GM06990 (cell line): ENCODE measurements around the gene ATP11A.

ENCODE experiments used
- DNase-seq: peaks from one replicate; pipeline ENCODE4 v3.0.0-alpha.2; 2011; ENCODE audit not compliant: insufficient read length; ENCODE audit errors: extremely low read depth
- H3K27me3 ChIP-seq: replicated peaks from 2 replicates; pipeline ENCODE4 v1.6.0; 2011; ENCODE audit warnings: low read length; ENCODE audit not compliant: control insufficient read depth, insufficient read depth
- H3K36me3 ChIP-seq: 2 replicates; pipeline ENCODE4 v1.5.1; 2011; ENCODE audit warnings: low read length; ENCODE audit not compliant: control insufficient read depth, insufficient read depth
- H3K4me3 ChIP-seq: replicated peaks from 2 replicates; pipeline ENCODE4 v1.5.1; 2011; ENCODE audit warnings: low read depth, mild to moderate bottlenecking, control low read depth, low read length
- TF ChIP-seq, protein P1 (sequence below): IDR thresholded peaks from 2 replicates; pipeline ENCODE4 v1.5.1; 2011; ENCODE audit warnings: low read length, control low read depth, mild to moderate bottlenecking, inconsistent platforms; ENCODE audit not compliant: insufficient read depth, poor library complexity, severe bottlenecking

The ATP11A gene

DNA sequence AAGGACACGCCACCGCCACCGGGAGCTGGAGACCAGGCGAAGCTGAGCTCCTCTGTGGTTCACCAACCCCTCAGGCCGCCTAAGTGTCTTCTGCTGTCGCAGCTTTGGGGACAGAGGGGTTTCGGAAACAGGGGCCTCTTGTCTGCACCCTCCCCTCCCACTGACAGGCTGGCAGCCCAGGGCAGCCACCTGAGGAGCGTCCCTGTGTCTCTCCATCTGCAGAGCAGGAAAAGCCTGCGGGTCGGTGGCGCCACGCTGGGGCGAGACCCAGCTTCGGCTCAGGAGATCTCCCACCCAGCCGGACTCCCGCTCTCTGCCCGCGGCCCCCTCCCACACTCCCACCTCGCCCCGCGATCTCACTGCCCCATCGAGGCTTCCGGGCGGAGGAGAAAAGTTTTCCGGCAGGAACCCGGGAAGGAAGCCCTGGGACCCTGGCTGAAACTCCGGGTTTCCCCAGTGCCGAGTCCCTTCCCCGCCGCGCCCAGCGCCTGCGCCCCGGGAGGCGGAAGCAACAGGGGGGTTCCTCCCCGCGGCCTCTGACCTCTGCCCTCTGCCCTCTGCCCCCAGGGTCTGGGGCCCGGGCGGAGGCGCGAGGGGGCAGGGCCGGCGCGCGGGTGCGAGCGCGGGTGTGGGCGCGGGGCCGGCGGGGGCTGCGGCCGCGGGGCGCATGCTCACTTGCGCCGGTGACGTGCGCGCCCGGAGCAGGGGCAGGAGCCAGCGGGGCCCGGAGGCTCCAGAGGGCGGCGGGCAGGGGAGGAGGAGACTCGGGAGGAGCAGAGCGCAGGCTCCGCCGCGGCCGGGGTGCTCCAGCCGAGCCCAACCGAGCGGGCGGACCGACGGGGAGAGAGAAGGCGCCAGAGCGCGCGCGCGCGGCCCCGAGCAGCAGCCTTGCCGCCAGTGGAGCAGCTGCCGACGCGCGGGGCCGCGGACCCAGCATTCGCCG lies at the start of gene ATP11A:
Gene ATP11A (plus strand): TSS at position 736 of the 943 bp plus-strand sequence. CDS start 379 bp downstream, outside the sequence.
- peak; percentile 89 for DNase-seq
- Histone ChIP-seq H3K36me3 (no peaks in the 10 kb centered on the region), H3K27me3 (no peaks in the 10 kb centered on the region), H3K4me3 (peak within 1 kb of the TSS; percentile 79)
- TF ChIP-seq, protein P1, sequence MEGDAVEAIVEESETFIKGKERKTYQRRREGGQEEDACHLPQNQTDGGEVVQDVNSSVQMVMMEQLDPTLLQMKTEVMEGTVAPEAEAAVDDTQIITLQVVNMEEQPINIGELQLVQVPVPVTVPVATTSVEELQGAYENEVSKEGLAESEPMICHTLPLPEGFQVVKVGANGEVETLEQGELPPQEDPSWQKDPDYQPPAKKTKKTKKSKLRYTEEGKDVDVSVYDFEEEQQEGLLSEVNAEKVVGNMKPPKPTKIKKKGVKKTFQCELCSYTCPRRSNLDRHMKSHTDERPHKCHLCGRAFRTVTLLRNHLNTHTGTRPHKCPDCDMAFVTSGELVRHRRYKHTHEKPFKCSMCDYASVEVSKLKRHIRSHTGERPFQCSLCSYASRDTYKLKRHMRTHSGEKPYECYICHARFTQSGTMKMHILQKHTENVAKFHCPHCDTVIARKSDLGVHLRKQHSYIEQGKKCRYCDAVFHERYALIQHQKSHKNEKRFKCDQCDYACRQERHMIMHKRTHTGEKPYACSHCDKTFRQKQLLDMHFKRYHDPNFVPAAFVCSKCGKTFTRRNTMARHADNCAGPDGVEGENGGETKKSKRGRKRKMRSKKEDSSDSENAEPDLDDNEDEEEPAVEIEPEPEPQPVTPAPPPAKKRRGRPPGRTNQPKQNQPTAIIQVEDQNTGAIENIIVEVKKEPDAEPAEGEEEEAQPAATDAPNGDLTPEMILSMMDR: peak; percentile 29

DNA sequence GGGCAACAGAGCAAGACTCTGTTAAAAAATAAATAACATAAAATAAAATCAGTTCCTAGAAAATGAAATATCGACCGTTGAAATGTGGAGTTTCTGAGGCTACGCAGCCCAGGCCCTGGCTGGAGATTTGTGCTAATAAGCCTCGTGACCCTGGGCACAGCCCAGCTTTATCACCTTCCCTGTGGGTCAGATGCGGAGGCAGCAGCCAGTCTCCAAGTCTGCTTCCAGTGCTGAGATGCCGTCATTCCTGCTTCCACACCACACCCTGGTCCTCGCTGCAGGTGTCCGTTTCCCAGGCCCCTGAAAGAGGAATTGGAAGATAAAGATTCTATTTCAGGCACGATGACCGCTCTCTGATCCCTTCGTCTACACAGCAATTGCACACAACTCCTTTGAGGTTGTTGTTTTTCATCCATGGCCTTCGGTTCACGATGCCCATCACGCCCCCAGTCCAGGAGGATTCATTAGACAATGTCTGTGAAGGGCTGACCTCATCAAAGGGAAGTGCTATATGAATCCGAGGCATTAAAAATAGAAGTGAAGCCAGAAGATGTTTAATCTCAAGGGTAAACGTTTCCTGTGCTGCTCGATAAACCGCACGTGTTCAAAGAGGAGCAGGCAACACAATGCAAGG lies 48.3 kb upstream of the ATP11A start:
- H3K27me3 ChIP-seq: no peaks in the 10 kb centered on the region; the same call in none of the 2 replicates
- TF ChIP-seq, protein P1: no peak
- no peak for DNase-seq
- no peaks in the 10 kb centered on the region for H3K36me3 ChIP-seq
- no peak overlapping the region for H3K4me3 ChIP-seq

DNA sequence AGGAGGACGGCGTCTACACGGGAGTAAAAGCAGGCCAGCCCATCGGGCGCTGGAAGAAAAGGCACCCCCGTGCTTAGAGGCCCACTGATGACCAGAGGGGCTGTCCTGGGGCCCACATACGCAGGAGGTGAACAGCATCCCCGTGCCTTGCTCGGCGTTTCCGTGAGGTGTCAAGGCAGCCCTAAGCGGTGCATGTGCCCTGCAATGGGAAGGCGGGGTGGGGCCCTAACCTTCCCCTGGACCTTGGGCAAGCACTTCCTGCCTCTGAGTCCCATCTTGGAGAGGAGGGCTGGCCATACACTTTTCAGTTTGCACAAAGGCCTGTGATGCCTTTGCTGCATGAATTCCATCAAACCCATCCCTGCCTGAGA lies 47.8 kb upstream of the ATP11A start:
- no peaks in the 10 kb centered on the region; the same call in 1 of the 2 replicates for H3K27me3 ChIP-seq
- H3K4me3 ChIP-seq: no peak overlapping the region
- TF ChIP-seq, protein P1: no peak
- H3K36me3 ChIP-seq: no peaks in the 10 kb centered on the region
- DNase-seq: no peak

DNA sequence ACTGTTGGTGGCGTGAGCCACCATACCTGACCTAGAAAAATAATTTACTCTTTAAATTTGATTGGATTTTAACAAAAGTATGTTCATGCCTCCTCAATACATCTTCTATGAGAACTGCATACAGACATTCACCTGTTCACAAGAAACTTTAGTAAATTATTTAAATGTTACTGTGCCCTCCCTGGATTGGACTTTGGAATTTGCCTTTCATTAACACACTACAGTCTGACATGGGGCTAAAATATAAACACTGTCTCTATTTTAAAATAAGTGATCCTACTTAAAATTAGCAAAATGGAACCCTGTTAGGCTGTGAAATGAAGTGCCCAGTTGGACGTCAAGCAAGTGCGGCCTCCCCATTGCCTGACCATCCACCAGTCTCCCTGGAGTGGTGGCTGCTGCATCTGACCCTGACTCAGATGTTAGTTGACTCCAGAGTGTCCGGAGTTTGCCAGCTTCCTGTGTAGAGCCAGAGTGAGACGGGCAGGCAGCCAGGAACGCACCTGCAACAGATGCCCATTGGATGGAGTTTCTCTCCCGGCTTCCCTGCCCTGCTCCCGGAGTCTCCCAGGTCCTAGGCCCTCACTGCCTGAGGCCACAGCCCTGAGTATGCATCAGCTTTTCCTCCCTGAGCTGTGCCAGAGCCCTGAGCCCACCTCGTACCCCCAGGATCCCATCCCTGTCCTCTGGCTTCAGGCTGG lies 45.9 kb upstream of the ATP11A start:
- H3K36me3 ChIP-seq: no peaks in the 10 kb centered on the region
- TF ChIP-seq, protein P1: no peak
- no peaks in the 10 kb centered on the region; the same call in 1 of the 2 replicates for H3K27me3 ChIP-seq
- H3K4me3 ChIP-seq: no peak overlapping the region
- no peak for DNase-seq

DNA sequence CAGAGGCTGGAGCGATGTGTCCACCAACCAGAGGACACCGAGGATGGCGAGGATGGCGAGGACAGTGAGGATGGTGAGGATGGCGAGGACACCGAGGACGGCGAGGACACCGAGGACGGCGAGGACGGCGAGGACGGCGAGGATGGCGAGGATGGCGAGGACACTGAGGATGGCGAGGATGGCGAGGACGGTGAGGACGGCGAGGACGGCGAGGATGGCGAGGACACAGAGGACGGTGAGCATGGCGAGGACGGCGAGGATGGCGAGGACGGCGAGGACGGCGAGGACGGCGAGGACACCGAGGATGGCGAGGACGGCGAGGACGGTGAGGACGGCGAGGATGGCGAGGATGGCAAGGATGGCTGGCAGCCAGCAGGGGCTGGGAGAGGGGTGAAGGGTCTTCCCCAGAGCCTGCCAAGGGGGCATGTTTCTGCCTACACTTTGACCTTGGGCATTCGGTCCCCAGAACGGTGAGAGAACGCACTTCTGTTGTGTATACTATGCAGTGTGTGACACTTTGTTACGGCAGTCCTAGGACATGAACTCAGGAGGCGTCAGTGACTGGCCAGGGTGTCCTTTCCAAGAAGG lies 44.4 kb upstream of the ATP11A start:
- Histone ChIP-seq H3K4me3 (no peak overlapping the region), H3K36me3 (no peaks in the 10 kb centered on the region), H3K27me3 (no peaks in the 10 kb centered on the region)
- TF ChIP-seq, protein P1: no peak
- no peak for DNase-seq
